GM23338 (cell line): Measurements from ENCODE around the gene SLC8A1. TPM values are rescaled to one million over a fixed set of nuclear protein-coding genes. Genes with fewer than 3 reads are reported as not detected.

Source experiments
- ATAC-seq: fragments of 200-7000 bp; cut with Tn5 transposase; 3 replicates; pipeline ENCODE4 v1.9.1; 2020
- DNase-seq: peaks from one replicate; pipeline ENCODE4 v3.0.0-alpha.2; 2015; ENCODE audit warnings: low spot score
- H2AFZ ChIP-seq: fragments of 200-600 bp; sonication (generic); 2 replicates; pipeline ENCODE4 v1.8.0; 2016; ENCODE audit warnings: antibody characterized with exemption, mild to moderate bottlenecking, moderate library complexity
- H3F3A ChIP-seq: fragments of 200-600 bp; sonication (generic); replicated peaks from 2 replicates; pipeline ENCODE4 v1.8.0; 2017; ENCODE audit warnings: antibody characterized with exemption, mixed run types, low read depth
- H3K27ac ChIP-seq: fragments of 200-600 bp; sonication (generic); 2 replicates; pipeline ENCODE4 v1.6.1; 2016; ENCODE audit warnings: low read depth
- H3K27me3 ChIP-seq: fragments of 200-600 bp; sonication (generic); 2 replicates; pipeline ENCODE4 v1.8.0; 2016; ENCODE audit warnings: mild to moderate bottlenecking, mixed run types, moderate library complexity; ENCODE audit not compliant: insufficient read depth
- H3K36me3 ChIP-seq: fragments of 200-600 bp; sonication (generic); 2 replicates; pipeline ENCODE4 v1.8.0; 2016; ENCODE audit warnings: mild to moderate bottlenecking; ENCODE audit not compliant: insufficient read depth
- H3K4me1 ChIP-seq: fragments of 200-600 bp; sonication (generic); 2 replicates; pipeline ENCODE4 v1.8.0; 2016; ENCODE audit warnings: mild to moderate bottlenecking, moderate library complexity; ENCODE audit not compliant: insufficient read depth
- H3K4me2 ChIP-seq: fragments of 200-600 bp; sonication (generic); 2 replicates; pipeline ENCODE4 v1.7.1; 2017; ENCODE audit warnings: mixed run types
- H3K4me3 ChIP-seq: fragments of 200-600 bp; sonication (generic); 2 replicates; pipeline ENCODE4 v1.6.1; 2016; ENCODE audit warnings: mixed run types
- H3K79me2 ChIP-seq: fragments of 200-600 bp; sonication (generic); replicated peaks from 2 replicates; pipeline ENCODE4 v1.8.0; 2017; ENCODE audit warnings: mild to moderate bottlenecking; ENCODE audit not compliant: insufficient read depth
- H3K9me2 ChIP-seq: fragments of 200-600 bp; sonication (generic); 2 replicates; pipeline ENCODE4 v1.8.0; 2017; ENCODE audit not compliant: insufficient read depth
- H4K20me1 ChIP-seq: fragments of 200-600 bp; sonication (generic); replicated peaks from 2 replicates; pipeline ENCODE4 v1.8.0; 2017; ENCODE audit warnings: mild to moderate bottlenecking; ENCODE audit not compliant: insufficient read depth
- H3K27ac Mint-ChIP-seq: 2 replicates; pipeline ENCODE4 v1.8.0; 2020; ENCODE audit warnings: inconsistent platforms, mild to moderate bottlenecking, moderate library complexity, mixed read lengths
- H3K27me3 Mint-ChIP-seq: 3 replicates; pipeline ENCODE4 v1.8.0; 2022; ENCODE audit warnings: low read depth, mild to moderate bottlenecking, moderate library complexity, mixed read lengths, inconsistent platforms; ENCODE audit not compliant: insufficient read depth, poor library complexity
- H3K36me3 Mint-ChIP-seq: 3 replicates; pipeline ENCODE4 v1.8.0; 2021; ENCODE audit warnings: low read depth, mild to moderate bottlenecking, inconsistent platforms, moderate library complexity, mixed read lengths
- H3K4me1 Mint-ChIP-seq: 3 replicates; pipeline ENCODE4 v1.8.0; 2020; ENCODE audit warnings: mild to moderate bottlenecking, inconsistent platforms, mixed read lengths
- H3K4me3 Mint-ChIP-seq: 3 replicates; pipeline ENCODE4 v1.8.0; 2021; ENCODE audit warnings: moderate library complexity, mild to moderate bottlenecking, inconsistent platforms, mixed read lengths
- H3K9me3 Mint-ChIP-seq: 3 replicates; pipeline ENCODE4 v1.8.0; 2020; ENCODE audit warnings: moderate library complexity, mild to moderate bottlenecking, inconsistent platforms, mixed read lengths
- CTCF ChIP-seq, 2 experiments: fragments of 200-600 bp in 1 of 2; sonication (generic) in 1 of 2; conservative IDR thresholded peaks; 2 replicates each; pipeline versions ENCODE4 v1.5.1 to v1.6.1; 2016 to 2017; ENCODE audit warnings: antibody characterized with exemption in 2 of 2, low read depth in 2 of 2, mild to moderate bottlenecking in 2 of 2, moderate library complexity in 1 of 2
- ETS1 ChIP-seq: IDR thresholded peaks from 2 replicates; pipeline ENCODE4 v1.6.1; 2016; ENCODE audit warnings: antibody characterized with exemption
- JUNB ChIP-seq: IDR thresholded peaks from one replicate; pipeline ENCODE4 v1.6.1; 2016; ENCODE audit warnings: antibody characterized with exemption; ENCODE audit not compliant: unreplicated experiment
- POLR2AphosphoS5 ChIP-seq: IDR thresholded peaks from 2 replicates; pipeline ENCODE4 v1.6.1; 2016; ENCODE audit warnings: antibody characterized with exemption, low read depth
- REST ChIP-seq: IDR thresholded peaks from one replicate; pipeline ENCODE4 v1.6.1; 2018; ENCODE audit warnings: antibody characterized with exemption; ENCODE audit not compliant: unreplicated experiment
- ZNF114 ChIP-seq: fragments of 250-450 bp; sonication (Bioruptor Pico); IDR thresholded peaks from 2 replicates; pipeline ENCODE4 v1.5.0; 2020; ENCODE audit warnings: mild to moderate bottlenecking, moderate library complexity
- ZNF331 ChIP-seq: fragments of 250-450 bp; sonication (Bioruptor Pico); IDR thresholded peaks from 2 replicates; pipeline ENCODE4 v1.5.0; 2020; ENCODE audit warnings: low read depth, mild to moderate bottlenecking, moderate library complexity
- ZNF462 ChIP-seq: fragments of 250-450 bp; sonication (Bioruptor Pico); IDR thresholded peaks from 2 replicates; pipeline ENCODE4 v1.5.0; 2020; ENCODE audit warnings: mild to moderate bottlenecking, moderate library complexity
- polyA plus RNA-seq: library from polyadenylated mRNA; unstranded; fragments of >200 nt; fragmentation: Nextera tagmentation; extraction: Ambion mirVana; gene quantifications from 2 replicates; pipeline ENCODE4 v1.2.1, GENCODE V29; 2016
- total RNA-seq: library from RNA; depleted of rRNA; stranded (reverse); fragments of >200 nt; shearing (Covaris generic); gene quantifications from 2 replicates; pipeline ENCODE4 v1.2.3, GENCODE V29; 2014

The SLC8A1 gene
- total and polyA plus RNA-seq, 2 experiments from 2014 or later: 2.5 to 3.3 TPM

GRCh38 chr2:40330096-40330495, 121.8 kb downstream of the SLC8A1 start (continued):
- no peak for TF ChIP-seq CTCF (conservative IDR thresholded peaks at IDR 0.05; ENCODE audit: low read depth in 2 of 2)
- TF ChIP-seq POLR2AphosphoS5: no peak
- no peak for TF ChIP-seq JUNB
- TF ChIP-seq ZNF331 (CRISPR knock-in tag): no peak
- TF ChIP-seq ETS1: no peak

- Histone ChIP-seq H4K20me1 (no peaks in the 10 kb centered on the region), H3K4me3 (no peak overlapping the region), H3K27ac (no peak overlapping the region), H3K27me3 (no peaks in the 10 kb centered on the region), H3K4me1 (no peaks in the 10 kb centered on the region), H3F3A (no peaks in the 10 kb centered on the region), H2AFZ (no peak overlapping the region), H3K36me3 (no peaks in the 10 kb centered on the region), H3K9me2 (no peaks in the 10 kb centered on the region), H3K79me2 (no peaks in the 10 kb centered on the region), H3K4me2 (no peak overlapping the region)
- Mint-ChIP-seq H3K4me1 (no peaks in the 10 kb centered on the region; the same call in 2 of the 3 replicates), H3K9me3 (no peaks in the 10 kb centered on the region), H3K27me3 (no peaks in the 10 kb centered on the region), H3K36me3 (no peaks in the 10 kb centered on the region), H3K27ac (no peak overlapping the region), H3K4me3 (no peak overlapping the region)
- DNase-seq (no peak), ATAC-seq (no peak)
- TF ChIP-seq ETS1 (no peak), REST (no peak), ZNF114 (CRISPR knock-in tag) (no peak), CTCF (conservative IDR thresholded peaks at IDR 0.05; ENCODE audit: low read depth in 2 of 2) (no peak), POLR2AphosphoS5 (no peak), ZNF462 (CRISPR knock-in tag) (no peak), JUNB (no peak)
Observed at GRCh38 chr2:40329739-40330030, 122.2 kb downstream of the SLC8A1 start.
